Measurements from ENCODE around the gene CBR4.

DNA sequence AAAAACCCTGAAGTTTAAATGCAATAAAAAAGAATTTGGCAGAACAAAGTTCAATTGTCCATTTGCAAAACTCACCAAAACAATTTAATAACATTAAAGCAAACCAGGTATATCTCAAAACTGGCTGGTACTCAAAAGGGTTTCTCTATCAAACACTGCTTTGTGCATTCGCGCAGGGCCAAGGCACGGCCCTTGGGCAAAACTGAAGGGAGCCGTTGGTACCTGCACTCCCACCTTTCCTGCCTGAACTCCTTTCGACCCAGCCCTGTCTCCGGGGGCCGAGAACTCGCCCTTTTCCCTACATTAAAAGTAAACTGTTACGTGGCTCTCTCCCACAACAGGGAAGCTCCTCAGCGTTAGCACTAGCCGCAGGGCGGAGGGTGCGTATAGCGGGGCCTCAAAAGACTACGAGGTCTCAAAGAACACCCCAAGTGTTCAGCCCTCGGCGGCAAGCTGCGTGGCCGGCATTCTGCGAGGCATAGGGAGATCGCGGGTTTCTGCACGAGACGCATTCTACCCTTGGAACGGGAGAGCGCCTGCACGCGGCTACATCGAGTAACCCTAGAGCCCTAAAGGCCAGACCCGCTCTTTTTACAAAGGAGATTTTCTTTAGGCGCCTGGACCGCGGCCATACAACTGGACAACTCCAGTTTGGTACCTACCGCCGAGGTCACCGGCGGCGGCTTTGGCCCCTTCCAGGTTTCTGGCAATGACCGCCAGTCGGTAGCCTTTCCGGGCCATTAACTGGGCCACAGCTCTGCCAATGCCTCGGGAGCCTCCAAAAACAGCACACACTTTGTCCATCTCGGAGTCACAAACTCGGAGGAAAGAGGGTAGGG is 550 bp downstream of the CBR4 start:
- TF ChIP-seq EZH2phosphoT487 (IDR thresholded peaks at IDR 0.05; ENCODE audit: insufficient read depth, low read depth): no peak
- TF ChIP-seq EZH2 (IDR thresholded peaks at IDR 0.05; ENCODE audit: insufficient read depth, poor library complexity, severe bottlenecking): no peak

All from GM23248 (cell line).